ENCODE measurements around the gene RNF40. TPM values are rescaled to one million over a fixed set of nuclear protein-coding genes. Genes with fewer than 3 reads are reported as not detected.

The RNF40 gene
- total RNA-seq, 1 donor = 88.3 TPM

DNA sequence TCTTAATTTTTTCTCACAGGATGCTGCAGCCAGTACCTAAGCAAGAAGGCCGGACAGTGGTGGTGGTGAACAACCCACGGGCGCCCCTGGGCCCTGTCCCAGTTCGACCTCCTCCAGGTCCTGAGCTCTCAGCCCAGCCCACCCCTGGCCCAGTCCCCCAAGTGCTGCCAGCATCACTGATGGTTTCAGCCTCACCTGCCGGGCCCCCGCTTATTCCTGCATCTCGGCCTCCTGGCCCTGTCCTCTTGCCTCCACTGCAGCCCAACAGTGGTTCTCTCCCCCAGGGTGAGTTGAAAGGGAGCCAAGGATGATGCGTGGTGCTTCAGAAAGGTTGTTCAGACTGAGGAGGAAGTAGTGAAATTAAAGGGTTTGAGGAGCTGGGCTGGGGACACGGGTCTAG lies 41.4 kb upstream of the RNF40 start:
- no peak overlapping the region for H3K27ac ChIP-seq (ENCODE audit: low read depth, low read length)
- peaks cover 87% of the 10 kb centered on the region for H3K36me3 ChIP-seq (ENCODE audit: insufficient read depth, low read length)
- H4K20me1 ChIP-seq (ENCODE audit: insufficient read depth, low read length) = peaks cover 35% of the 10 kb centered on the region

DNA sequence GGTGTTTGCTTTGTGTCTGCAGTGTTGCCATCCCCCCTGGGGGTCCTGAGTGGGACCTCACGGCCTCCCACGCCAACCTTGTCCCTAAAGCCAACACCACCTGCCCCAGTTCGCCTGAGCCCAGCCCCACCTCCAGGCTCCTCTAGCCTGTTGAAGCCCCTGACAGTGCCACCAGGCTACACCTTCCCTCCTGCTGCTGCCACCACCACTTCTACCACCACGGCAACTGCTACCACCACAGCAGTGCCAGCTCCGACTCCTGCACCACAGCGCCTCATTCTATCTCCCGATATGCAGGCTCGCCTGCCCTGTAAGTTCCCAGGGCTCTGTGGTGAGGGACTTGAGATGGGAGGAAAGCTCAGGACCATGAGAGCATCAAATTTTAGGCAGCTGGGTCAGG lies 41.0 kb upstream of the RNF40 start:
- Histone ChIP-seq H3K4me3 (ENCODE audit: insufficient read depth, low read length) (no peak overlapping the region), H3K36me3 (ENCODE audit: insufficient read depth, low read length) (peaks cover 87% of the 10 kb centered on the region), H4K20me1 (ENCODE audit: insufficient read depth, low read length) (peaks cover 32% of the 10 kb centered on the region), H3K4me2 (ENCODE audit: insufficient read depth, low read length) (no peak overlapping the region), H2AFZ (ENCODE audit: low read length) (no peak overlapping the region), H3K79me2 (ENCODE audit: insufficient read depth, low read length) (peaks cover 51% of the 10 kb centered on the region), H3K27ac (ENCODE audit: low read depth, low read length) (no peak overlapping the region), H3K27me3 (ENCODE audit: insufficient read depth, low read length) (no peaks in the 10 kb centered on the region), H3K4me1 (ENCODE audit: insufficient read depth, low read length) (no peaks in the 10 kb centered on the region), H3K9me3 (ENCODE audit: low read depth, low read length) (no peaks in the 10 kb centered on the region)
- TF ChIP-seq, protein P1, sequence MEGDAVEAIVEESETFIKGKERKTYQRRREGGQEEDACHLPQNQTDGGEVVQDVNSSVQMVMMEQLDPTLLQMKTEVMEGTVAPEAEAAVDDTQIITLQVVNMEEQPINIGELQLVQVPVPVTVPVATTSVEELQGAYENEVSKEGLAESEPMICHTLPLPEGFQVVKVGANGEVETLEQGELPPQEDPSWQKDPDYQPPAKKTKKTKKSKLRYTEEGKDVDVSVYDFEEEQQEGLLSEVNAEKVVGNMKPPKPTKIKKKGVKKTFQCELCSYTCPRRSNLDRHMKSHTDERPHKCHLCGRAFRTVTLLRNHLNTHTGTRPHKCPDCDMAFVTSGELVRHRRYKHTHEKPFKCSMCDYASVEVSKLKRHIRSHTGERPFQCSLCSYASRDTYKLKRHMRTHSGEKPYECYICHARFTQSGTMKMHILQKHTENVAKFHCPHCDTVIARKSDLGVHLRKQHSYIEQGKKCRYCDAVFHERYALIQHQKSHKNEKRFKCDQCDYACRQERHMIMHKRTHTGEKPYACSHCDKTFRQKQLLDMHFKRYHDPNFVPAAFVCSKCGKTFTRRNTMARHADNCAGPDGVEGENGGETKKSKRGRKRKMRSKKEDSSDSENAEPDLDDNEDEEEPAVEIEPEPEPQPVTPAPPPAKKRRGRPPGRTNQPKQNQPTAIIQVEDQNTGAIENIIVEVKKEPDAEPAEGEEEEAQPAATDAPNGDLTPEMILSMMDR (IDR thresholded peaks at IDR 0.05; ENCODE audit: extremely low read depth, low read depth, low read length) = no peak
- DNase-seq (ENCODE audit: insufficient read length, low spot score, missing footprints) = peak; percentile 43

More for the DNA sequence above, 41.4 kb upstream of the RNF40 start:
- no peak for DNase-seq (ENCODE audit: insufficient read length, low spot score, missing footprints)
- H3K27me3 ChIP-seq (ENCODE audit: insufficient read depth, low read length) = no peaks in the 10 kb centered on the region
- H2AFZ ChIP-seq (ENCODE audit: low read length) = no peak overlapping the region
- peaks cover 1% of the 10 kb centered on the region for H3K4me1 ChIP-seq (ENCODE audit: insufficient read depth, low read length)
- no peak overlapping the region for H3K4me2 ChIP-seq (ENCODE audit: insufficient read depth, low read length)
- TF ChIP-seq, protein P1 (IDR thresholded peaks at IDR 0.05; ENCODE audit: extremely low read depth, low read depth, low read length) = no peak
- peaks cover 54% of the 10 kb centered on the region for H3K79me2 ChIP-seq (ENCODE audit: insufficient read depth, low read length)
- no peak overlapping the region for H3K4me3 ChIP-seq (ENCODE audit: insufficient read depth, low read length)
- no peaks in the 10 kb centered on the region for H3K9me3 ChIP-seq (ENCODE audit: low read depth, low read length)

DNA sequence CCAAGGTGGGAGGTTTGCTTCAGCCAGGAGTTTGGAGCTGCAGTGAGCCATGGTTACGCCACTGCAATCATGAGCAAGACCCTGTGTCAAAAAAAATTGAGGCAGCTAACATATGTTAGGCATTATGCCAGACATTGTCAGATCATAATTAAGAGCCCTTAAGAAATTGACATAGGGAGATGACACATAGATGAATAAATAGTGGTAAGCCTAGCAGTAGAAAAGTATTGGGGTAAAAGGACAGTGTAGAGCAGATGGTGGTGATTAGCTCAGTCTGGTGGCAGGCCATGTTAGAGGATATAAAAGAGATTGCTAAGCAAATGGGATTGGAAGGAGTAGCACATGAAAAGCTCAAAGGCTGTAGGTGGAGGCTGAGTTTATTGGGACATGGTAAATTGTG lies 40.5 kb upstream of the RNF40 start:
- Histone ChIP-seq H3K36me3 (ENCODE audit: insufficient read depth, low read length) (peaks cover 87% of the 10 kb centered on the region), H3K27me3 (ENCODE audit: insufficient read depth, low read length) (no peaks in the 10 kb centered on the region), H4K20me1 (ENCODE audit: insufficient read depth, low read length) (peaks cover 28% of the 10 kb centered on the region), H3K4me3 (ENCODE audit: insufficient read depth, low read length) (no peak overlapping the region), H3K27ac (ENCODE audit: low read depth, low read length) (no peak overlapping the region), H3K9me3 (ENCODE audit: low read depth, low read length) (no peaks in the 10 kb centered on the region), H3K79me2 (ENCODE audit: insufficient read depth, low read length) (peaks cover 48% of the 10 kb centered on the region), H2AFZ (ENCODE audit: low read length) (no peak overlapping the region), H3K4me2 (ENCODE audit: insufficient read depth, low read length) (no peak overlapping the region), H3K4me1 (ENCODE audit: insufficient read depth, low read length) (no peaks in the 10 kb centered on the region)
- DNase-seq (ENCODE audit: insufficient read length, low spot score, missing footprints) = peak; percentile 82
- TF ChIP-seq, protein P1 (IDR thresholded peaks at IDR 0.05; ENCODE audit: extremely low read depth, low read depth, low read length) = no peak

DNA sequence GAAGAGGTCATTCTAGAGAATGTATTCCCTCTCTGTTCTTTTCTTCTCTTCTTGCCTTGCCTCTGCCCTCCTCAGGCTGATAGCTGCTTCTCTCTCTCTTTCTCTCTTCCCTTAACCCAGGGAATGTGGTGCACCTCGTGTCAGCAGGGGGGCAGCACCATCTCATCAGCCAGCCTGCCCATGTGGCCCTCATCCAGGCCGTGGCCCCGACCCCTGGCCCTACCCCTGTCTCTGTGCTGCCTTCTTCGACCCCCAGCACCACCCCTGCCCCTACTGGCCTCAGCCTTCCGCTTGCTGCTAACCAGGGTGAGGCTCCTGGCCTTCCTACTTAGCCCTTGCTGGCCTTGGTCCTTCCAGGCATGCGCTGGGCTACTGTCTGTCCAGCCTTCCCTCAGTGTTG lies 39.7 kb upstream of the RNF40 start:
- no peak overlapping the region for H3K4me2 ChIP-seq (ENCODE audit: insufficient read depth, low read length)
- peaks cover 83% of the 10 kb centered on the region for H3K36me3 ChIP-seq (ENCODE audit: insufficient read depth, low read length)
- TF ChIP-seq, protein P1 (IDR thresholded peaks at IDR 0.05; ENCODE audit: extremely low read depth, low read depth, low read length) = no peak
- H3K9me3 ChIP-seq (ENCODE audit: low read depth, low read length) = no peaks in the 10 kb centered on the region
- peak; percentile 71 for DNase-seq (ENCODE audit: insufficient read length, low spot score, missing footprints)
- H3K4me3 ChIP-seq (ENCODE audit: insufficient read depth, low read length) = no peak overlapping the region
- no peak overlapping the region for H3K27ac ChIP-seq (ENCODE audit: low read depth, low read length)
- peaks cover 42% of the 10 kb centered on the region for H3K79me2 ChIP-seq (ENCODE audit: insufficient read depth, low read length)
- H3K4me1 ChIP-seq (ENCODE audit: insufficient read depth, low read length) = no peaks in the 10 kb centered on the region
- H4K20me1 ChIP-seq (ENCODE audit: insufficient read depth, low read length) = peaks cover 22% of the 10 kb centered on the region
- no peaks in the 10 kb centered on the region for H3K27me3 ChIP-seq (ENCODE audit: insufficient read depth, low read length)
- no peak overlapping the region for H2AFZ ChIP-seq (ENCODE audit: low read length)
